HepG2 (cell line): ENCODE measurements around the gene TMX1. TPM values are rescaled to one million over a fixed set of nuclear protein-coding genes. Genes with fewer than 3 reads are reported as not detected.

Experiments
- ATAC-seq: fragments of 200-7000 bp; cut with Tn5 transposase; 3 replicates; pipeline ENCODE4 v1.9.1; 2020; ENCODE audit warnings: mild to moderate bottlenecking, moderate library complexity
- Bru-seq: library from RNA; stranded (reverse); fragments of 400-500 nt; gene quantifications from one replicate; lab custom pipeline; 2021; lab: Mats Ljungman, UMichigan
- BruChase-seq, 2 experiments: library from RNA; stranded (reverse); fragments of 400-500 nt; gene quantifications; one replicate each; lab custom pipeline; 2021; lab: Mats Ljungman, UMichigan
- BruUV-seq: library from RNA; stranded (reverse); fragments of 400-500 nt; replicated peaks from 2 replicates; lab custom pipeline; 2021; lab: Mats Ljungman, UMichigan
- CTCF ChIA-PET: fragments of 300-600 bp; formaldehyde crosslinking; extraction: SDS; loops from one replicate; lab custom pipeline; 2021; ENCODE audit warnings: low total read pairs, inconsistent platforms, low intra/inter-chr PET ratio; lab: Yijun Ruan, JAX
- POLR2A ChIA-PET: fragments of 350-600 bp; sonication (Branson Sonifier 250); formaldehyde crosslinking; loops from one replicate; lab custom pipeline; 2020; ENCODE audit warnings: antibody characterized with exemption, inconsistent platforms; lab: Yijun Ruan, JAX
- DNase-seq: peaks from one replicate; pipeline ENCODE4 v3.0.0-alpha.2; 2015; ENCODE audit warnings: low spot score
- FAIRE-seq: peaks from 3 replicates; lab custom pipeline; 2011; peaks lifted over from hg19 to GRCh38; lab: Jason Lieb, UNC
- H2AFZ ChIP-seq: one replicate; pipeline ENCODE4 v1.6.1; 2011; ENCODE audit warnings: low read length, inconsistent platforms
- H3K27ac ChIP-seq: fragments of 300-600 bp; 3 replicates; pipeline ENCODE4 v1.8.0; 2011; ENCODE audit warnings: mixed run types, mild to moderate bottlenecking, mixed read lengths, low read length, inconsistent platforms; ENCODE audit not compliant: insufficient read depth; ENCODE audit errors: extremely low read length
- H3K27me3 ChIP-seq, 2 experiments: fragments of 200-600 bp in 1 of 2; 2 replicates in 1 of 2; 3 replicates in 1 of 2; pipeline versions ENCODE4 v1.6.0 to v1.8.0; 2011; ENCODE audit warnings: low read length in 2 of 2, mild to moderate bottlenecking in 2 of 2, moderate library complexity in 2 of 2, inconsistent platforms in 1 of 2; ENCODE audit not compliant: insufficient read depth in 2 of 2, control insufficient read depth in 1 of 2
- H3K36me3 ChIP-seq, 2 experiments: fragments of 200-600 bp in 1 of 2; replicated peaks in 1 of 2; 2 replicates in 1 of 2; 3 replicates in 1 of 2; pipeline versions ENCODE4 v1.5.1 to v1.8.0; 2011; ENCODE audit warnings: low read length in 2 of 2, inconsistent platforms in 1 of 2; ENCODE audit not compliant: insufficient read depth in 2 of 2, control insufficient read depth in 1 of 2
- H3K4me1 ChIP-seq: 2 replicates; pipeline ENCODE4 v1.5.1; 2012; ENCODE audit warnings: low read length, inconsistent platforms; ENCODE audit not compliant: insufficient read depth
- H3K4me2 ChIP-seq: 2 replicates; pipeline ENCODE4 v1.6.0; 2011; ENCODE audit warnings: low read depth, low read length, inconsistent platforms
- H3K4me3 ChIP-seq, 3 experiments: fragments of 200-600 bp in 1 of 3; sonication (generic), shearing (Covaris generic) in 1 of 3; replicated peaks in 1 of 3; 2 replicates each; pipeline ENCODE4 v1.5.1; 2011 to 2016; ENCODE audit warnings: low read length in 3 of 3, inconsistent platforms in 2 of 3, low read depth in 2 of 3, mild to moderate bottlenecking in 2 of 3, control low read depth in 1 of 3, mixed read lengths in 1 of 3; ENCODE audit not compliant: insufficient read depth in 1 of 3
- H3K79me2 ChIP-seq: one replicate; pipeline ENCODE4 v1.6.1; 2011; ENCODE audit warnings: low read length, inconsistent platforms; ENCODE audit not compliant: insufficient read depth
- H3K9ac ChIP-seq: 2 replicates; pipeline ENCODE4 v1.6.0; 2011; ENCODE audit warnings: mild to moderate bottlenecking, low read depth, low read length, inconsistent platforms; ENCODE audit not compliant: insufficient read depth
- H3K9me3 ChIP-seq: 2 replicates; pipeline ENCODE4 v1.5.1; 2012; ENCODE audit warnings: mild to moderate bottlenecking, low read length
- H4K20me1 ChIP-seq: 2 replicates; pipeline ENCODE4 v1.6.0; 2011; ENCODE audit warnings: inconsistent platforms, mild to moderate bottlenecking, low read length, moderate library complexity; ENCODE audit not compliant: insufficient read depth
- HDAC1 ChIP-seq: sonication (generic); formaldehyde crosslinking; IDR thresholded peaks from 2 replicates; pipeline ENCODE4 v1.5.1; 2020; ENCODE audit warnings: mild to moderate bottlenecking, missing genetic modification reagents
- MATR3 ChIP-seq: sonication (generic); formaldehyde crosslinking; IDR thresholded peaks from 2 replicates; pipeline ENCODE4 v1.4.0; 2020; ENCODE audit warnings: missing genetic modification reagents
- NR2F2 ChIP-seq: IDR thresholded peaks from 2 replicates; pipeline ENCODE4 v1.6.1; 2012; ENCODE audit warnings: low read depth, inconsistent platforms, borderline replicate concordance
- ZIK1 ChIP-seq: sonication (generic); formaldehyde crosslinking; IDR thresholded peaks from 2 replicates; pipeline ENCODE4 v1.5.0; 2020; ENCODE audit warnings: mild to moderate bottlenecking, low read depth, missing genetic modification reagents, borderline replicate concordance
- ZMYM3 ChIP-seq: sonication (generic); formaldehyde crosslinking; IDR thresholded peaks from 2 replicates; pipeline ENCODE4 v1.5.1; 2020; ENCODE audit warnings: mild to moderate bottlenecking, missing genetic modification reagents
- ZNF451 ChIP-seq: sonication (generic); formaldehyde crosslinking; IDR thresholded peaks from 2 replicates; pipeline ENCODE4 v1.5.0; 2020; ENCODE audit warnings: mild to moderate bottlenecking, missing genetic modification reagents
- ZNF792 ChIP-seq: IDR thresholded peaks from 2 replicates; pipeline ENCODE4 v1.6.1; 2016
- WGBS: methylation state at CpG from one replicate; pipeline ENCODE4 v1.1.6; 2017; ENCODE audit warnings: low lambda C conversion rate; 5-methylcytosine and 5-hydroxymethylcytosine counted together
- in situ Hi-C: cut with HindIII; loops from 2 replicates; pipeline ENCODE4 v1.10.0; 2017; ENCODE audit warnings: low pct_unique_long_range_greater_than_20kb; ENCODE audit not compliant: extremely low pct_ligation_motif_present
- intact Hi-C: fragments of 100-400 bp; cut with micrococcal nuclease; formaldehyde crosslinking; loops from one replicate; pipeline ENCODE4 v1.10.0; 2022; ENCODE audit not compliant: unreplicated experiment
- long read RNA-seq, 2 experiments: library from RNA in 1 of 2; library from polyadenylated mRNA in 1 of 2; stranded (forward) in 1 of 2; unstranded in 1 of 2; transcript quantifications; one replicate each; pipeline ENCODE4 v2.0.0, GENCODE V29; 2019 to 2022
- polyA minus RNA-seq, 3 experiments: library from RNA; depleted of rRNA, polyadenylated mRNA; stranded (reverse); fragments of >200 nt; gene quantifications; 2 replicates each; pipeline ENCODE4 v1.2.3, GENCODE V29; 2011; ENCODE audit warnings: low replicate concordance in 1 of 3
- polyA plus RNA-seq, 8 experiments: library from polyadenylated mRNA; depleted of rRNA in 3 of 8; stranded (reverse) in 7 of 8; unstranded in 1 of 8; fragments of >200 nt; fragmentation: Illumina TruSeq in 4 of 8; extraction: Trizol in 4 of 8; gene quantifications; 2 replicates each; pipeline versions ENCODE4 v1.2.1 to v1.2.3, GENCODE V29; 2011 to 2016; ENCODE audit warnings: low read depth in 4 of 8, missing spikeins in 1 of 8, mixed read lengths in 1 of 8; ENCODE audit not compliant: insufficient read depth in 1 of 8
- total RNA-seq, 5 experiments: library from RNA; depleted of rRNA; stranded (reverse); fragments of >200 nt; fragmentation: Illumina TruSeq; extraction: Trizol; gene quantifications; 2 replicates each; pipeline ENCODE4 v1.2.3, GENCODE V29; 2016; ENCODE audit warnings: low read depth in 1 of 5
- TF ChIP-seq, protein P1 (sequence below): sonication (generic); formaldehyde crosslinking; IDR thresholded peaks from 2 replicates; pipeline ENCODE4 v1.8.1; 2023; ENCODE audit warnings: mild to moderate bottlenecking, missing genetic modification reagents
- TF ChIP-seq, protein P2 (sequence below): sonication (generic); formaldehyde crosslinking; IDR thresholded peaks from 2 replicates; pipeline ENCODE4 v1.4.0; 2020; ENCODE audit warnings: missing genetic modification reagents, low read depth, mild to moderate bottlenecking, borderline replicate concordance
- TF ChIP-seq, protein P3 (sequence below): IDR thresholded peaks from 2 replicates; pipeline ENCODE4 v1.6.1; 2012; ENCODE audit warnings: inconsistent platforms
- TF ChIP-seq, protein P4 (sequence below): IDR thresholded peaks from 2 replicates; pipeline ENCODE4 v1.6.1; 2018; ENCODE audit warnings: missing genetic modification reagents

Gene TMX1, protein sequence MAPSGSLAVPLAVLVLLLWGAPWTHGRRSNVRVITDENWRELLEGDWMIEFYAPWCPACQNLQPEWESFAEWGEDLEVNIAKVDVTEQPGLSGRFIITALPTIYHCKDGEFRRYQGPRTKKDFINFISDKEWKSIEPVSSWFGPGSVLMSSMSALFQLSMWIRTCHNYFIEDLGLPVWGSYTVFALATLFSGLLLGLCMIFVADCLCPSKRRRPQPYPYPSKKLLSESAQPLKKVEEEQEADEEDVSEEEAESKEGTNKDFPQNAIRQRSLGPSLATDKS
- total RNA-seq (2016; rRNA removed; fragmentation: Illumina TruSeq; extraction: Trizol) (32.5 and 56.8 TPM in 2 replicates), polyA plus RNA-seq (2011; rRNA removed) (19.2 and 23.0 TPM in 2 replicates), polyA minus RNA-seq (2011; rRNA and poly(A)+ RNA removed; ENCODE audit: low replicate concordance) (24.2 and 31.8 TPM in 2 replicates), Bru-seq, nascent RNA (percentile 92 among the genes with signal in this experiment), BruChase-seq, experiment 1, labeled RNA remaining after a 6-hour chase (percentile 94 among the genes with signal in this experiment), BruChase-seq, experiment 2, labeled RNA remaining after a 2-hour chase (percentile 93 among the genes with signal in this experiment)
- total RNA-seq (2016; cell fraction: cytosol; rRNA removed; fragmentation: Illumina TruSeq; extraction: Trizol; ENCODE audit: low read depth), result 5.9 and 6.6 TPM in 2 replicates
- total RNA-seq (2016; cell fraction: insoluble cytoplasmic fraction; rRNA removed; fragmentation: Illumina TruSeq; extraction: Trizol), result 32.1 and 53.5 TPM in 2 replicates
- total RNA-seq (2016; cell fraction: membrane; rRNA removed; fragmentation: Illumina TruSeq; extraction: Trizol), result 10.2 and 12.2 TPM in 2 replicates
- 51.5 and 56.3 TPM in 2 replicates for total RNA-seq (2016; cell fraction: nucleus; rRNA removed; fragmentation: Illumina TruSeq; extraction: Trizol)
- 13.3 and 19.4 TPM in 2 replicates for polyA plus RNA-seq (2011; cell fraction: cytosol; rRNA removed)
- polyA plus RNA-seq (2011; cell fraction: nucleus; rRNA removed), result 5.7 and 8.3 TPM in 2 replicates
- 32.5 and 34.9 TPM in 2 replicates for polyA plus RNA-seq (2012)
- 1.8 and 2.1 TPM in 2 replicates for polyA plus RNA-seq (2016; cell fraction: cytosol; fragmentation: Illumina TruSeq; extraction: Trizol; ENCODE audit: low read depth)
- polyA plus RNA-seq (2016; cell fraction: insoluble cytoplasmic fraction; fragmentation: Illumina TruSeq; extraction: Trizol; ENCODE audit: low read depth), result 26.9 and 32.0 TPM in 2 replicates
- 5.0 and 5.1 TPM in 2 replicates for polyA plus RNA-seq (2016; cell fraction: membrane; fragmentation: Illumina TruSeq; extraction: Trizol; ENCODE audit: low read depth)
- 56.6 and 62.3 TPM in 2 replicates for polyA plus RNA-seq (2016; cell fraction: nucleus; fragmentation: Illumina TruSeq; extraction: Trizol; ENCODE audit: insufficient read depth, low read depth)
- 24.0 and 24.4 TPM in 2 replicates for polyA minus RNA-seq (2011; cell fraction: cytosol; rRNA and poly(A)+ RNA removed)
- 41.6 and 41.8 TPM in 2 replicates for polyA minus RNA-seq (2011; cell fraction: nucleus; rRNA and poly(A)+ RNA removed)
- long read RNA-seq, experiment 1, transcript TMX1-201 (8 exons, 3,995 nt), result major isoform, 77 of 99 reads
- long read RNA-seq, experiment 1, partial matches to known transcripts, result 5 of 99 reads
- long read RNA-seq, experiment 1, other reads (novel, unspliced or antisense), result 17 of 99 reads
- long read RNA-seq, experiment 2, transcript TMX1-201 (8 exons, 3,995 nt), result major isoform, 8 of 91 reads
- long read RNA-seq, experiment 2, partial matches to known transcripts, result 1 of 91 reads
- long read RNA-seq, experiment 2, other reads (novel, unspliced or antisense), result 82 of 91 reads

DNA sequence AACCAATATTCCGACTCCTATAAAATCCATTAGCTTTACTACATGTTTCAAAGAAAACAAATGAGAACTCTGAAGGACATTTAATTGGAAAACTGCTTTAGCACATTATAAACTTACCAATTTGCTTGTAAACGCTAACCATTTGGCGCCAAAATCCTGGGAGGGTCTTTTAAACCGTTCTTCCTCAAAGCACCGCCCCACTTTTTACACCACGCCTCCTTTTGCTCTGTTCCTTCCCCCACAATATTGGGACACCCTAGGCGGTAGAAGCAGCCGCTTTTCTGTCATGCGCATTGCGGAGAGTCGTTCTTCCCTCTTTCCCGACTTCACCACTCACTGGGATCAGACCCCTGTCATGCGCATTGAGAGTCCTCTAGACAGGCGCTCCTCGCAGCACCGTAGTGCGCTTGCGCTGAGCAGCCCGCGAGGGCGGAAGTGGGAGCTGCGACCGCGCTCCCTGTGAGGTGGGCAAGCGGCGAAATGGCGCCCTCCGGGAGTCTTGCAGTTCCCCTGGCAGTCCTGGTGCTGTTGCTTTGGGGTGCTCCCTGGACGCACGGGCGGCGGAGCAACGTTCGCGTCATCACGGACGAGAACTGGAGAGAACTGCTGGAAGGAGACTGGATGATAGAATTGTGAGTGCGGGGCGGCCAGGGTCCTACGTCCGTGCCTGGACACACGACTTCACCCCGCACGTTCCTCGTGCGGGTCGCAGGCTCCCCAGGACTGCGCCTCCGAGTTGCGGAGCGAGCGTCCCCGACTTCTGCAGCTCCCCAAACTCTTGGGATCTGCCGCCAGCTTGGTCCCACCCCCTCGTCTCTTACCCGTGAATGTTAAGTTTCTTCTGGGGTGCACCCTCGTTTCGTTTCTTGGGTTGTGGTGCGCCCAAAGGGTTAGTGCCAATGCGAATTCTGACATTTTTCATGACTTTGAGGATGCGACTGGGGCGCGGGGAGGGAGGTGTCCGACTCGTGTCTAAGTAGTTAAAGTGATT lies at the start of gene TMX1:
Gene TMX1 (plus strand): TSS at position 435 of the 991 bp plus-strand sequence. CDS start 46 bp downstream, at position 481.
- H3K9ac ChIP-seq, result peak within 1 kb of the TSS; percentile 92
- peaks cover 31% of the 10 kb centered on the region for H3K4me1 ChIP-seq
- no peaks in the 10 kb centered on the region for H3K9me3 ChIP-seq
- DNase-seq (peak; percentile 99), ATAC-seq (peak; percentile 99), FAIRE-seq (peak; percentile 98)
- H4K20me1 ChIP-seq, result no peaks in the 10 kb centered on the region; the same call in 1 of the 2 replicates
- in situ Hi-C loops (no loop called here), intact Hi-C loops (no loop called here)
- under 1% methylated on average over 38 of the region's 65 CpGs for WGBS
- no peaks in the 10 kb centered on the region; a peak in 1 of 5 replicates for H3K27me3 ChIP-seq
- CTCF ChIA-PET, result no interaction called here
- TSS peak; percentile 65 for BruUV-seq
- peaks cover 45% of the 10 kb centered on the region for H3K79me2 ChIP-seq
- peak within 1 kb of the TSS; percentile 83 for H3K27ac ChIP-seq
- peak within 1 kb of the TSS; percentile 90 for H3K4me2 ChIP-seq
- peaks cover 2 to 12% of the 10 kb centered on the region in 2 experiments; a peak in 3 of 5 replicates for H3K36me3 ChIP-seq
- peak within 1 kb of the TSS; percentile 84 to 95 (median 93) for H3K4me3 ChIP-seq
- peak within 1 kb of the TSS; percentile 97 for H2AFZ ChIP-seq
- POLR2A ChIA-PET, result interaction anchor here (0.6 kb wide), 1 partner anchor 21 kb away, joined by 3 read pairs; no protein-coding TSS in a partner anchor
- TF ChIP-seq, protein P1, sequence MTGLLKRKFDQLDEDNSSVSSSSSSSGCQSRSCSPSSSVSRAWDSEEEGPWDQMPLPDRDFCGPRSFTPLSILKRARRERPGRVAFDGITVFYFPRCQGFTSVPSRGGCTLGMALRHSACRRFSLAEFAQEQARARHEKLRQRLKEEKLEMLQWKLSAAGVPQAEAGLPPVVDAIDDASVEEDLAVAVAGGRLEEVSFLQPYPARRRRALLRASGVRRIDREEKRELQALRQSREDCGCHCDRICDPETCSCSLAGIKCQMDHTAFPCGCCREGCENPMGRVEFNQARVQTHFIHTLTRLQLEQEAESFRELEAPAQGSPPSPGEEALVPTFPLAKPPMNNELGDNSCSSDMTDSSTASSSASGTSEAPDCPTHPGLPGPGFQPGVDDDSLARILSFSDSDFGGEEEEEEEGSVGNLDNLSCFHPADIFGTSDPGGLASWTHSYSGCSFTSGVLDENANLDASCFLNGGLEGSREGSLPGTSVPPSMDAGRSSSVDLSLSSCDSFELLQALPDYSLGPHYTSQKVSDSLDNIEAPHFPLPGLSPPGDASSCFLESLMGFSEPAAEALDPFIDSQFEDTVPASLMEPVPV (CRISPR knock-in tag), result 0 out of 2 replicates have a peak, but pooled peaks have one; percentile 65
- TF ChIP-seq NR2F2 (no peak), ZMYM3 (CRISPR knock-in tag) (no peak), HDAC1 (CRISPR knock-in tag) (peak; percentile 79), ZNF451 (CRISPR knock-in tag) (peak; percentile 69; the same call in 1 of the 2 replicates), ZIK1 (CRISPR knock-in tag) (0 out of 2 replicates have a peak, but pooled peaks have one; percentile 58), MATR3 (CRISPR knock-in tag) (no peak), ZNF792 (CRISPR knock-in tag) (peak; percentile 50; the same call in 1 of the 2 replicates)
- TF ChIP-seq, protein P2, sequence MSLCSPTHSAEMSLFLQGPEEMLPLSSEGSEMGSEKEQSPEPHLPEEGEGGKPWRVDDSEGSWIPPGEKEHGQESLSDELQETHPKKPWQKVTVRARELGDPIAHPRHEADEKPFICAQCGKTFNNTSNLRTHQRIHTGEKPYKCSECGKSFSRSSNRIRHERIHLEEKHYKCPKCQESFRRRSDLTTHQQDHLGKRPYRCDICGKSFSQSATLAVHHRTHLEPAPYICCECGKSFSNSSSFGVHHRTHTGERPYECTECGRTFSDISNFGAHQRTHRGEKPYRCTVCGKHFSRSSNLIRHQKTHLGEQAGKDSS (CRISPR knock-in tag), result 0 out of 2 replicates have a peak, but pooled peaks have one; percentile 48
- TF ChIP-seq, protein P3, sequence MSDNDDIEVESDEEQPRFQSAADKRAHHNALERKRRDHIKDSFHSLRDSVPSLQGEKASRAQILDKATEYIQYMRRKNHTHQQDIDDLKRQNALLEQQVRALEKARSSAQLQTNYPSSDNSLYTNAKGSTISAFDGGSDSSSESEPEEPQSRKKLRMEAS, result peak; percentile 66; the same call in 1 of the 2 replicates
- TF ChIP-seq, protein P4, sequence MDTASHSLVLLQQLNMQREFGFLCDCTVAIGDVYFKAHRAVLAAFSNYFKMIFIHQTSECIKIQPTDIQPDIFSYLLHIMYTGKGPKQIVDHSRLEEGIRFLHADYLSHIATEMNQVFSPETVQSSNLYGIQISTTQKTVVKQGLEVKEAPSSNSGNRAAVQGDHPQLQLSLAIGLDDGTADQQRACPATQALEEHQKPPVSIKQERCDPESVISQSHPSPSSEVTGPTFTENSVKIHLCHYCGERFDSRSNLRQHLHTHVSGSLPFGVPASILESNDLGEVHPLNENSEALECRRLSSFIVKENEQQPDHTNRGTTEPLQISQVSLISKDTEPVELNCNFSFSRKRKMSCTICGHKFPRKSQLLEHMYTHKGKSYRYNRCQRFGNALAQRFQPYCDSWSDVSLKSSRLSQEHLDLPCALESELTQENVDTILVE, result peak; percentile 40; the same call in 1 of the 2 replicates
